Stimulated activated CD8-positive, alpha-beta memory T cell treated with anti-CD3 and anti-CD28 coated beads, Interleukin-12 subunit alpha, Interleukin-12 subunit beta, amount 100 ng/mL, for 1 hour (primary cell): ENCODE measurements around the gene GPR146.

Experiments
- DNase-seq: peaks from one replicate; pipeline ENCODE4 v3.0.0-alpha.2; 2020; ENCODE audit warnings: low read depth

GPR146 gene

DNA sequence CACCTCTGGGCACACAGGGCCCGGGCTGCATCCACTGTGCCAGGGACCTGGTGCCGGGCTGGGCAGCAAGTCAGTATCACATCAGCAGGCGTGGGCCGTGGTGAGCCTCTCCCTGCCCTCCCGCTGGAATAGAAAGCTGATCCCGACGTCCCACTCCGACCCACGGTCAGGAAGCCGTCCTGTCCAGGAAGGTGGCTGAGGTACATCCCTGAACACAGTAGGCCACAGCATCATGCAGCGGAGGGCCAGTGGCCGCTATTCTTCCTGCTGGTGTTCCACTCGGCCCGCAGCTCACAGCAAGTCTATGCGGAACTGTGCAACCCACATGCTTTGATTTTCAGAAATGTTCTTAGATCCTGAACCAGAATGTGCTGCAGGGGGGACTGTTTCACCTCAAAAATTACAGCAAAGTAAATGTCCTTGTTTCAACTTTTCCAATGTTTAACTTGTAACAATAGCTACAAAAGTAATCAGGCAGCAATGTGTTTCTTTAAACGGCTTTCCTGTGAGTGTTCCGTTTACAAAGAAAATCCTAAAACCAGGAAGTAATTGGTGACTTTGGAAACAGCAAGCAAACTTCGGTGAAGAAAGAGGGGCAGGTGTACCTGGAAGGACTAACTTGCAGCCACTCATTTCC is 676 bp upstream of the GPR146 start:
- no peak for DNase-seq

DNA sequence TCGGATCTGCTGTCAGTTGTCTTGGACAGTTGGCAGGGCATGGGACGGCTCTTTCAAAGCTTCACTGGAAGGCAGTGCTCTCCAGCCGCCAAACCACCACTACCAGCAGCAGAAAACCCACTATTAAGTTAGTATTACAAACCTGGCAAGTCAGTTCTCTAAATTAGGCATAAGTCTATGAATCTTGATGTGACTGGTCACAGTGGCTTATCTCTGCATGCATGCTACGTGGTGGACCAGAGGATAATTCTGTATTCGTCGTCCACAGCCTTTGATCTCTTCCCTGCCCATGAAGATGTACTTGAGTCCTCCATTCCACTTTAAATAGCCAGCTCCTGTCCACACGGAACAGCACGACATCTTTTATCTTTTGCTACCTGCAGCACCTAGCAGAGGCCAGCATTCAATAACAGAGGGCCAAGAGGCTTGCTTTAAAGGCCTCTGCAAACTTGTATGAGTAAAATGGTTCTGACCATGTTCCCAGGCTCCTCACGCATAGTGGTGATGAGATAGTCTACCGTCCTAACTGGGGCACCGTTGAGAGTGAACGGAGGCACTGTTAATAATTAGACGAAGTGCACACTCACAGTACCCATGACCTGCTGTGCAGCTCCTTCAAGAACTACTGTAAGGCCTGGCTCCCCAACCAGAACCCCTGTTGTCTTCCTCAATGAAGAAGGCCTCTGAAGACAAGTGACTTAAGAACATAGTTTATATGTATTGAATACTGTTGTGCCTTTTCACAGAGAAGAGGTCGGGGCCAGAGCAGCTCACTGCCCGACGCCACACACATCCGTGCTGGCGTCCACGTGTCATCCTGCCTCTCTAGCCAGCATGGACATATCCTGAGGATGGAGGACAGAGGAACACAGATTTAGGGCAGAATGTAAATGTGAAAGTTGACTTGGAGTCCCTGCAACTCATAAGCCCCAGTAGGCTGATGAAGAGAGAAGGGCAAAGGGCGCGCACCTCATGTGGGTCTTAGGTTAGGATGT is 1.0 kb downstream of the GPR146 start:
- DNase-seq, result no peak

DNA sequence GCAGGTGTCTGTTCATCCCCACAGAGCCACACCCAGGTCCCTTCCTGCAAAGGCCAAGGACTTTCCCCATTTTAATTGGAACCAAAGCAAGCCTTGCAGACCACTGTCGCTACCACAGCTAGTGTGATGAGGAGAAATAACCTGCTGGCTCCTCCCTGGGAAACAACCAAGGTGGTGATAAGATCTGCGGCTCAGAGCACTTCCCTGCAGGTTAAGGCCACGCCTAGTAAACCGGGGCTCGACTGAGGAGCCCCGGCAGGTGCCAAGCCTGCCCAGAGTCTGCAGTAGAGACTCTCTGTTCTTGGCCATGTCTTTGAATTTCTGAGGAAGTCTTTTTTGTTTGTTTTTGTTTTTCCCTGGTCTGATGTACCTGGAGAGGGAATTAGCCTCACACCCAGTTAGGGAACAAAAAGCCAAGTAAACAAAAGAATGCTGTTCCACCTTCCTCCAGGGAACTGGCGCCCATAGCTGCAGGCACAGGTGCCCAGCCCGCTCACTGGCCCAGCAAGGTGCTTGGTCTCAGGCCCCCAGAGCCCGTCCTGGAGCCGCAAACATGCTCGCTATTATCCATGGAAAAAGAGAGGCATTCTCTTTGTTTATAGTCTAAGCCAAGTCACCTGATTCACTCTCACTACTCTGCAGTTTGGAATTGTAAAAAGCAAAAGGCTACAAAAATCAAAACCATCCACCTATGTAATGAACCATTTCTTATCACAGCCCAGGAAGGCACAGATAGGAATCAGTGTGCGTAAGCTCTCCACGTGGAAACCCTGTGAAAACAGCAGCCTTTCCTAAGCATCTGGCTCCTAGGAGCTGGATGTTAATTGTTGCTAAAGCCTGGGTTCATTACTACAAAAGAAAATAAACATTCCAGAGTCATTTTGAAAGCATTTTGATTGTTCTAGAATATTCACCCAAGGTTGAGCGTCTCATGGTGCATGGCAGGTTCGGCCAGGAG is 2.7 kb downstream of the GPR146 start:
- DNase-seq, result no peak

DNA sequence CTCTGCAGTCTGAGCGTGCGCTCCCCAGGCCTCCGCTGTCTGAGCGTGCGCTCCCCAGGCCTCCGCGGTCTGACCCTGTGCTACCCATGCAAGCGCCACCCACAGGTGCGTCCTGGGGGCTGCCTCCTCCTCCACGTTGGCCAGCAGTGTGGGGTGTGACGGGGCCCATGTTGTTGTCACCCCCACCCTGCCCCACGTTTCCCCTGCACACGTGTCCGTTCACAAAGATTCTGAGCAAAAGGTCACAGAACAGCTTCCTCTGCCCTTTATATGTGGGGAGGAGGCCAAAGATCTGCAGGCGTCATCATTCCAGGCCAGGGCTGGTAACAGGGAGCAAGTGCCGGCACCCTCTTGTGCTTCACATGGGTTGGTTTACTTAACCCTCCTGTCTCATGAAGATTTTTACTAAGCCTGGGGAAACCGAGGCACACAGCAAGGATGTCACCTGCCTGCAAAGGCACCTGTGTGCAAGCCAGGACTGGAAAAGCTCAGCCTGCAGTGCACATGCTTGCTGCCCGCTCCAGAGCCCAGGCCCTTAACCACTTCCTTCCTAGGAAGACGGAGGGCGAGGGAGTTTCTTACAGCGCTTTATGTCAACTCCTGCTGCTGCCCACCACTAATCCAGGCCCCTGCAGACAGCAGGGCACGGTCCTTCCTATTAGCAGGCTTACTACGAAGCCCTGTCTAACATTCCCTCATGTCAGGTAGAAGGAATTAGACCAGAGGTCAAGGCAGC is 4.8 kb downstream of the GPR146 start:
- no peak for DNase-seq

DNA sequence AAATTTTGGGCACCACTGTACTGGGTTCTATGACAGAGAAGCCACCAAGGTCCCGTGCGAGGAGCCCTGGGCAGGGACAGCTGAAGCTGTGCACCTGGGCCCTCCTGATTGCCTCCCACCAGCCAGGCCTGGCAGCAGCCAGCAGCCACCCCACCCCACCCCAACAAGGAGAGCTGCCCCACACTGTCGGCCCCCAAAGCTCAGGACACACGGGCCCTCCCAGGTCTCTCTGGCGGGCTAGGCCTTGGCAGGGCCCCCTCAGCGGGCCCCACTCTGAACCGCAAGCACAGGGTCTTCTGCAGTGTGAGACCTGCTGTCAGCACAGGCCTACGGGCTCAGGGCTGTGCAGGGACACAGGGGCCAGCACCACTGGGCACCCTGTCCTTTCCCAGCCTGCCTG is 5.5 kb downstream of the GPR146 start:
- DNase-seq, result no peak

- DNase-seq, result no peak
Observed at GRCh38 chr7:1050254-1050906, 6.0 kb downstream of the GPR146 start.

- no peak for DNase-seq
Observed at GRCh38 chr7:1050956-1051690, 6.8 kb downstream of the GPR146 start.

DNA sequence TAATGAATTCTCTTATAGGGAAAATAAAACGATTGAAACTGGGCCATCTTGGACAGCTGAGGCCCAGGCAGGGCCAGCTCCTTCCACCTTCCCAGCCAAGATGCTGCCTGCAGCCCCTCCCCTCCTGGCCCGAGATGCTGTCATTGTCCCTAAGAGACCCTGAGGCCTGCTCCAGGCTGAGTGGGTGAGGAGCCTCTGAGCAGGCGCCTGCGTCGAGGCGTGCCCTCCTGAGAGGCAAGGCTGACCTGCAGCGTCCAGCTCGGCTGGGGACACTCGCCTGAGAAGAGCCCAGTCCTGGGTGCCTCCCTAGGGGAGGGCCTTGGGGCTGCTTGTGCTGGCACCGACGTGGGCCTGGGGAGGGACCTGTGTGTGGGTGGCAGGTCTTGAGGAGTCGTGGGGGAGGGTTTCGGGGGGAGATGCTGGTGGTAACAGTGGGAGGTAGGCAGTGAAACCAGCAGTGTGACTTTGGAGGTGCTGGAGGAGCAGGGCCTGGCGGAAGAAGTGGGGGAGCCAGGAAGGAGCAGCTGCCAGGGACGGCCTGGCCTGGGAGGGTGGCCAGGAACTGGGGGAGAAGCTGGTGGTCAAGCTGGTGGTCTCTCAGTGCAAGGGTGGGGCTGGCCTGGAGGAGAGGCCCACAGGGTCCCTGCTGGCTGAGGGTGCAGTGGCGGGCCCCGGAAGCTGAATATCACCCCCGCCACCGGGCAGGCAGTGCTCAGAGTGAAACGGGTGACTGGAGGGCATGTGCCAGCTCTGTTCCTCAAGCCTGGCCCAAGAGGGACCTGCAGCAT is 7.9 kb downstream of the GPR146 start:
- DNase-seq, result no peak

DNA sequence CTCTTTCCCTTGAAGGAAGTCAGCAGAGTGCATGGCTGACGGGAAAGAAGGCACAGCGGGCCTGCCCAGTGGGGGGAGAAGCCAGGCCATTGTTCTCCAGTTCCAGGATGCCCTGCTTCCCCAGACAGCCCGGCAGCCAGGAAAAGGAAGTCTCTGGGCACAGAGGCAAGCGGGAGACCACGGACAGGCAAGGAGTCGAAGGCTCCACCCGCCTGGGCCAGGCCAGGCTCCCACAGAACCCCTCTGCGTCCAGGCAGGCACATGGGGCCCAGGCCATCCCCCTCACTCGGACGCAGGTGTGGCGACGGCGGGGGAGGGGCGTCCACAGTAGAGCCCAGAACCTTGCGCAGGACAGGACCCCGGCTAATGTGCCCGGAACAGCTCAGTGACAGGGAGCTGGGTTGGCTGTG is 8.7 kb downstream of the GPR146 start:
- DNase-seq, result no peak

DNA sequence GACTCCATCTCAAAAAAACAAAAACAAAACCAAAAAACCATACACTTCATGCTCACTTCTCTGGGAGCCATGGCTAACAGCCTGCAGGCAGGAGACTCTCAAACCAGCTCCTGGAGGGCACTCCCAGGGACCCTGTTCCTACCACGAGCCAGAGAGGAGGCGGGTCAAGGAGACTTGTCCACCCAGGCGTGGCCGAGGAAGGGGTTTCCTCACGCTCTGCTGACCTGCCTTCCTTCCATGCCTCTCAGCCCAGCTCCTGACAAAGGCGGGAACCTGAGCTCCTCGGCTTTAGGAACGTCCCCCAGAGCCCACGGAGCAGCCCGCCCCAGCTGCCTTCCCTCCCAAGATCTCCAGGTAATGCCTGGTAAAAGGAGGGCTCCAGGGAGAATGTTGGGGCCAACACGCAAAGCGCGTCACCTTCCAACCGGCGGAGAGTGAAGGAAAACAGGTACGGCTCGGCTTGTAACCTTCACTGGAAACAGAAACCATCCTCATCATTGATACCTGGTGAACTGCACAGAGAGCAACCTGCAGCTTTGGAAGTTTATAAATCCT is 9.5 kb downstream of the GPR146 start:
- no peak for DNase-seq

DNA sequence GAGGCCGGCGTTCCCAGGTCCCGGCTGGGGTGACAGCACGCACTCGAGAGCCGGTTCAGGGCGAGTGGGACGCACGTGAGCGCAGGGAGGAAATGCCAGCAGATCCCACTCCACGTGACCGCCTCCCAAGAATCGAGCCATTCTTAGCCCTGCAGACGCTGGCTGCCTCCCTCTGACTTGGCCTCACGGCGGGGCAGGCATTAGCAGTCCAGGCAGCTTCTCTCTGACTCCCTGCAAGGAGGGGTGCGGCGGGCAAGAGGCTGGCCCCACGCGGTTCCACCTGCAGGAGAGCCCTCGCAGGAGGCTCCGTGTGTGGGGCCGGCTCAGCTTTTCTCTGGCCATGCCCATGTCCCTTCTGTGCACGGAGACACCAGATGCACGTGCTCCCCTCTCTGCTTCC is 10.1 kb downstream of the GPR146 start:
- DNase-seq, result no peak

GRCh38 chr7:1054861-1055450 is 10.6 kb downstream of the GPR146 start:
- peak; percentile 18 for DNase-seq

GRCh38 chr7:1055491-1055955 is 11.2 kb downstream of the GPR146 start:
- DNase-seq, result no peak

GRCh38 chr7:1055956-1056784 is 11.8 kb downstream of the GPR146 start:
- DNase-seq, result no peak

DNA sequence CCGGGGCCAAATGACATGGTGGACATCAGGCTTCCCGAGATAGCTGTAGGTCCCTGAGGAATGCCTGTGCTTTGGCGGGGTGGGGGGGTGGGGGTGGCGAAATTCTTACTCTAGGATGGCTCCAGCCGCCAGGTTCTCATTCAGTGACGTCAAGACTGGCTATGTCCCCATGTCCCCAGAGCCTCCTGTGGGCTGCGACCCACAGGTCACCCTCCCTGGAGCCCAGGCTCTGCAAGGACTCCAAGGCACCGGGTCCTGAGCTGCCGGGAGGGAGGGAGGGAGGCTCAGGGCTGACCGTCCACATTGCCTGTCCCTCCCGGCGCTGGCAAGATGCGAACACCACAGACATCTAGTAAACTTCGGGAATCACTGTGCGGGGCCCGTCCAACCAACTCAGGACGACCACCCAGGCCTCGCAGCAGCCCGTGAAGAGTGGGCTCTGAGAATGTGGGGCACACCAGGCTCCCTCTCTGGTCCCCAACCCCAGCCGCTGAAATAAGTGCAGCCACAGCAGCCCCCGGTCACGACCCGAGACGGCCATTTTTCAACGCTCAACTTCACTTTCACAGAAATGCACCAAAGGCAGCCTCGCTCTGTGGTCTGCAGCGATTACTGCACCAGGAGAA is 12.6 kb downstream of the GPR146 start:
- no peak for DNase-seq

GRCh38 chr7:1057416-1058291 is 13.3 kb downstream of the GPR146 start:
- no peak for DNase-seq
